ENCODE data around the gene CIRBP.
A peak's percentile ranks its signal among the peaks of the same experiment; 100 is the strongest.

The CIRBP gene

DNA sequence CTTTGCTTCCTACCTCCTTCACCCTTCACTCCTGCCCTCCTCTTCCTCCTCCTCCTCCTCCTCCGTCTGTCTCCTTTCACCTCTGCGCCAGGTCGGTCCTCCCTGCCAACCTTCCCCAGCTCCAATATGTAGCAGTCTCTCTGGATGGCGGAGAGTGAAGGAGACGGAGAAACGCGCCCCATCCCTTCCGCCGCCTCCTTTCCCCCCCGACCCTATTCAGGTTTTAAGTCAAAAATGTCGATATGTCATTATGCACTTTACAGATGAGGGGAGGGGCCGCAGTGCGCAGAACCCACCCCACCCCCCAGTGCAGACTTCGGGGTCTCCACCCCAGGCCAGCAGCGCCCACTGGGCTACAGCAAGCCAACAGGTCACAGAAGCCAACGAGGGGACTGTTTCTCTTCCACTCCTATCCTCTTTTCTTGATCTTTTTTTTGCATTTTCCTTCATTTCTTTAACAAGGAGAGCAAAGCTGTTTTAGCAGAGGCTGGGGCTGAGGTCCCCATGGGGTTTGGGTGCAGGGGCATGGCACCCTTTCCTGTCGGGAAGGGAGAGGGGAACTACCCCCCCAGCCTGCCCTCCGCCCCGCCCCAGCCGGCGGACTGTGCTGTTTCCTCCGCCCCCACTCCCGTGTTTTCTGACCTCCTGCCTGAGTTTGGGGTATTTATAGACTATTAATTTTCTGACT is 11.5 kb upstream of the CIRBP start:
- DNase-seq = no peak

DNA sequence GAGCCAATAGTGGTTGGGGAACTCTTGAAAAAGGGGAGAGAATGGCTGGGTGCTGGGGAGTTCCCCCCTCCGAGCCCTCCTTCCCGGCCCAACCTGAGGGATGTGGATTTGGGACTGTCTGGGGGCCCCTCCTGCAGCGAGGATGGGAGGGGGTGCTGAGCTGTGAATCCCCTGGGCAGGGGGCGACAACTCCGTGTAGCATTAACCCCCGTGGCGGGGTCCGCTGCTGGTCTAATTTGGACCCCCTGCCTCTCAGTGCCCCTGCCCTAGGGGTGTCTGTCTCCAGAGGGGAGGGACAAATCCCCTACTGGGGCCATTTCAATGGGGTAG is 11.0 kb upstream of the CIRBP start:
- DNase-seq = no peak

DNA sequence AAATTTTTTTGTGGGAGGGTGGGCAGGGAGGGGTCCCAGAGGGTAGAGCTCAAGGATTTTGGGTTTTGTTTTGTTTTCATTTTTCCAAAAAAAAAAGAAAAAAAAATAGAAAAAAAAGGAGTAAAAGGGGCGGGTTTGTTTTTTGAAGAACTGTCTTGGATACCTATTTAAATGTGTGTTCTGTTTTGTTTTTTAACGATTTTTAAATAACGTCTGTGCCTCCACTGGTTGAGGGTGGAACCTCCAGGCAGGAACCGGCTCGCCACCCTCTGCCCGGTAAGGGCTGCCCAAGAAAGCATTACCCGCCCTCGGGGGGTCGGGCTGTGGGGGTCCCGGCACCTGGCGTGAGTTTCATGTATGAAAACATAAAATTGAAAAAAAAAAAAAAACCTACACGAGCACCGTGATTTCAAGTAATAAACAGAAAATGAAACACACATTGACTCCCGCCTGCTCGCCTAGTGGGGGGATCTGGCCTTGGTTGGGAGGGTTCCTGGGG is 10.4 kb upstream of the CIRBP start:
- DNase-seq = no peak

DNA sequence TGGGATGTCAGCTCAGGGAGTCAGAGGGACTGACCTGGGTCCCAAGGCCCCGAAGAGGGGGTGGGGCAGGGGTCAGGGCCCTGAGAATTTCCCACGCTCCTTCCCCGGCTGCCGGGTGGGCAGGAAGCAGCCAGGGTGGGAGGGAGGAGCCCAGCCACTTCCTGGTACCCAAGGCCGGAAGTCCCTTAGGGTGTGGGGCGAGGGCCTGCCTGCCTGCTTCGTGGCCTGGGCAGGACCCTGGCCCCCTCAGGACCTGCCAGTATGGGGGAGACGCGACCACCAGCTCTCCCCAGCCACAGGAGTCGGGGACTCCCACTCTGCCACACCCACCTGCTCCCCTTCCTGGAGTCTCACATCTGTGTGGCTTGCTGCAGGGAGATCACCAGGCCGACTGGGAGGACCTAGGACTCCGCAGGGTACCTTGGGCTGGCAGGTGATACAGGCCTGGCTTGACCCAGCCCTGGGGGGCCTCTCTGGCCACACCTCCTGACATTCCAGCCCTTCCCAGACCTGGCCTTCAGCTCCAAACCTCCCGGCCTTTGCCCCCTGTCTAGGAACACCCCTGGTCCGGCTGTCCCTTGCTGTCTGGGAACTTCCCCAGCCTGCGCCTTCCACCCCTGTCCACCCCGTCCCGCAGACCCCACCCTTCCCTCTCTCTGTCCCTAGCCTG is 9.8 kb upstream of the CIRBP start:
- no peak for DNase-seq

GRCh38 chr19:1259876-1260748 is 9.0 kb upstream of the CIRBP start:
- no peak for DNase-seq

DNA sequence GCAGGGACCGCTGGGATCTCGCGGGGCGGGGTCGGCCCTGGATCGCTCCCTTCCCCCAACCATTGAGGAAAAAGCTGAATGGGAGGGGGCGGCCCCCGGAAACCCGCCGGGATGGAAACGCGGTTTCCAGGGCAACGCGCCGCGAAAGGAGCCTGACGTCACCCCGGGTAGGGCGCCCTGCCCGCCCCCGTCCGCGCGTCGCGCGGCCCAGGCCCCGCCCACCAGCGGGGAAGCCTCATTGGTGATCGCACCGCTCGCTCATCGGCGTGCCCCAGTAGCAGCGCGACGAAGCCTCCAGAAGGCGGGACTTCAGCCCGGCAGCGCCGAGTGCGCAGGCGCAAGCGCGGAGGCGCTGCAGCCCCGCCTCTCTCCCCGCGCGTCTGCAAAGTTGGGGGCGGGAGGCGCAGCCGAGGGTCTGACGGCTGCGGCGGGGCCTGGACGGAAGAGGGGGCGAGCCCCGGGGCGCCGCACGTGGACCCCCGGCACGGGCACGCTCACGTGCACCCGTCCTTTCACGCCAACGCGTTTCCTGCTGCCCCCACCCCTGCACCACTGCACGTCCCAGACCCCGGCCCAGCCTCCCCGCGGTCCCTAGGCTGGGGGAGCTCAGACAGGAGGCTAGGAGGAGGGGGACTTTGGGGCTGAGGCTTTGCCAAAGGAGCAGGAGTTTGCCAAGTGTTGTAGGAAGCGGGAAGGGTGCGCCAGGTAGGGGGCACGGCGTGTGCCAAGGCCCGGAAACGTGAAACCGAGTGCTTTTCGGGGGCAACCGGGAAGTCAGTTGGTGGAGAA is 8.2 kb upstream of the CIRBP start:
- DNase-seq = peak; percentile 71

GRCh38 chr19:1261538-1261797 is 7.7 kb upstream of the CIRBP start:
- DNase-seq = no peak

GRCh38 chr19:1261798-1262622 is 7.1 kb upstream of the CIRBP start:
- no peak for DNase-seq

GRCh38 chr19:1262623-1263123 is 6.5 kb upstream of the CIRBP start:
- DNase-seq = no peak

GRCh38 chr19:1263188-1263587 is 5.9 kb upstream of the CIRBP start:
- no peak for DNase-seq

GRCh38 chr19:1264801-1265614 is 4.1 kb upstream of the CIRBP start:
- no peak for DNase-seq

GRCh38 chr19:1265615-1266128 is 3.5 kb upstream of the CIRBP start:
- no peak for DNase-seq

DNA sequence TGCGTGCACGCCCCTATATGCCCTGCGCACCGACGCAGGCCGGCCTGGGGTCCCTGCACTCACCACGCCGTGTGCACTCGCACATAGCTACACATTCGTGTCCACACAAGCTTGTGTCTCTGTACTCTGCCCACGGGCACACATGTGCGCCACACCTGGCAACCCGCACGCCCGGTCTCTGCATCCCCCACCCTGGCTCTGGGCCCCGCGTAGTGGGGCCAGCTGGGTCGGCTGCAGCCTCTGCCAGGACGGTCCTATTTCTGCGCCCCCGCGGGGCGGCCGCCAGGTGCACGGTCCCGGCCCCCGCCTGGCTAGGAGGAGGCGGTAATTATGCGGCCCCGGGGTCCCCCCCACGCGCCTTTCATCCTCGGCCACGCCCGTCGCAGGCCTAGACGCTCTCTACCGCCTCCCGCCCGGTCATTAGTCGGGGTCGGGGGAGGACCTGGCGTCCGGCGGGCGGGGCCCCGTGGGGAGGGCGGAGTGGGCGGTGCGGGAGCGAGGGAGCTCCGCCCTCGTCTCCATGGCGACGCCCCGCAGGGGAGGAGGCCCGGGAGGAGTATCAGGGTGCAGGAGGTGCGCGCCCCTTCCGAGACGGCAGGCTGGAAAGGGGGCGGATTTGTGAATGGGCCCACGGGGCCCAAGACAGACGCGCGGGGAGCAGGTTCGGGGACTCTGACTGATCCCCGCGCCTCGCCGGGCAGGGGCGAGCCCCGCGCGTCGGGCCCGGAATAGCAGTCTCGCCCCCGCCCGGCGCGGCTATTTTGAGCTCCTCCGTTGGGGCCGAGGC is 2.8 kb upstream of the CIRBP start:
- peak; percentile 34 for DNase-seq

DNA sequence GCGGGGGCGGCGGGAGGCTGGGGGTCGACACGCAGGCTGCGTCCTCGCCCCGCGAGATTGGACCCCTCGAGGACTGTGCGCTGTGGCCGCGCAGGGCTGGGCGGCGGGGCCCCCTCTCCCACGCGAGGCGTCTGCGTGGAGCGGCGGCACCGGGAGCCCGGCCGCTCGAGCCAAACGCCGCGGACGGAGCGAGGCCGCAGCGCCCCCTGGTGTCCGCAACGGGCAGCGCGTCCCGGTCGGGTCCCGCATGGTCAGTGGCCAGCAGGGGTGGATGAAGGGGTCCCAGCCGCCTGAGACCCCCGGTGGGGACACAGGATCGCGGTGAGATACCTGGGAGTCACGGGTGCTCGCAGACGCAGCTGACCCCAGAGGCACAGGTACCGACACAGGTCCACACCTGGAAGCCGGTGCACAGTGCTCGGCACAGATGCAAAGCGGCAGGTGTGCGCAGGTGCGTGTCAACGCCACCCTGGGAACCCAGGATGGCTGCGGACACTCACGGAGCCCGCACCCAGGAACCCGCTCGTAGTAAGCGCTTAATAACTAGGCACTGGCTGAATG is 2.1 kb upstream of the CIRBP start:
- no peak for DNase-seq

DNA sequence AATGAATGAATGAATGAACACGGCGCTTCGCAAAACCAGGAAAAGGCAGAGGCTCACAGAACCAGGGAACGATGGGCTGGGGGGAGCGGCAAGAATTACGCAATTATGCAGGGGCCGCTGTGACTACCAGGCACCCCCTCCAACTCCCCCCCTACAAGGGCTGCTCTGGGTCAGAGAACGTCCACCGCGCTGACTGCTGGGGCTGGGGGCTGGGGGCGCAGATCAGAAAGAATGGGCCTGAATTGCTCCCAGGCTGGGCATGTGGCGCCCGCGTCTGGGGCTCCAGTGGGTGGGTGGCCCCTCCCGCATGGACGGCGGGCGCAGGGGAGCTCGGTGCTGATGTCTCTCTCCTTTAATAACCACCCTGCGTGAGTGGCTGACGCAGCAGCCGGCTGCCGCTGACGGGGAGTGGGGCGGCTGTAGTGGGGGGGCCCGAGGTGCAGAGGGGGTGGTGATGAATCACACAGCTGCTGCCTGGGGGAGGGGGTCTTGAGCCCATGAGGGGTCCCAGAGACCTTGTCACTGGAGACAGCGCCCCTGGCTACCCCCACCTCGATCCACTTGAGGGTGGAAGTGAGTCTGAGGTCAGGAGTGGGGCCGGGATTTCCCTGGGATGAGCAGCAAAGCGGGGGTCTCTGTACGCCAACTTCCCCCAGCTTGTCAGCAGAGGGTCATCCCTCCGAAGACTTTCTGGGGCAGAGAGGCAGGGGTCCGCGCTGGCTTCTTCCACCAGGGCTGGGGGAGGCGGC is 1.5 kb upstream of the CIRBP start:
- no peak for DNase-seq

GRCh38 chr19:1268226-1269064 is 687 bp upstream of the CIRBP start:
- no peak for DNase-seq

DNA sequence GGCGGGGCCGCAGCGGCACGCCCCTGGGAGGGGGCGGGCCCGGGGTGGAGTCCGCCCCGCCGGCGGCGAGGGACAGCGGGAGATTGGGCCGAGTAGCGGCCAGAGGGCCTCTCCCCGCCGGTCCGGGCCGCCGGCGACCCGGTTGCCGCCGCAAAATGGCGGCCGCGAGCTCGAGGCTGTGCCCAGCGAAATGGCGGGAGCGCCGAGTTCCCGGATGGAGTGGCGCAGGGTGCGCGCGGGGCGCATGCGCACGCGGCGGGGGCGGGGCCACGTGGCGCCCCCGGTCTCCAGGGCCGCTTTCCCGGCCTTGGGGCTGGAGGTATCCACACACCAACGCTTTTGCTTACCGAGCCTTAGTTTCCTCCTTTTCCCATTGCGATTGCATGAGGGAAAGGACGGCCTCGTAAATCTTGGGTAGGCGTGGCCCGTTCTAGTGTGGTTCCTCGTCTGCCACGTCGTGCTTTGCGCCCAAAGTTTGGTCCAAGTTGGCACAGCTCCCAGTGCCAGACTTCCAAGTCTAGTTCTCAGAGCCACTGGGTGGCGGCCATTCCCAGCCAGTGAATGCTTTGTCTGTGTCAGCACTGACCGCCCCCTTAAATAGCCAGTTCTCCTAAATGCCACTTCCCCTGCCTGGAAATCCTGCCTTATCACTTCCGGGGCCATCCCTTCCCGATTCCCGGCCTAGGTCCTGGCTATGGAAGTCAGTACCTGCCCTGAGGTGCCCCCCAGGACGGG is 513 bp downstream of the CIRBP start:
- peak; percentile 48 for DNase-seq
